ENCODE measurements around the gene ZDHHC24.

The ZDHHC24 gene

DNA sequence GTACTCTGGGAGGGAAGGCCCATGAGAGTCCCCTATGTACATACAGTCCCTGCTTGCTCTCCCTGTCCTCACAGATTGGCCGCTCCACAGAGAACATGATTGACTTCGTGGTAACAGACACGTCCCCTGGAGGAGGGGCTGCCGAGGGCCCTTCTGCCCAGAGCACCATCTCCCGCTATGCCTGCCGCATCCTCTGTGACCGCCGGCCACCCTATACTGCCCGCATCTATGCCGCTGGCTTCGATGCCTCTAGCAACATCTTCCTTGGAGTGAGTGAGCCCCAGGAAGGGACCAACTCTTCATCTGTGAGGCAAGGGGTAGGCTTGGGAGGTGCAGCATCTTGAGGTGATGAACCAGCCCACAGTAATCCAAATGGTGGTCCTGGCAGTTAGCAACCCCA lies 72.7 kb downstream of the ZDHHC24 start:
- no peaks in the 10 kb centered on the region for H4K20me1 ChIP-seq (ENCODE audit: insufficient read depth, low read length)
- no peak overlapping the region for H3K4me2 ChIP-seq (ENCODE audit: low read length)
- no peaks in the 10 kb centered on the region for H3K9me2 ChIP-seq (ENCODE audit: low read depth, low read length)
- no peaks in the 10 kb centered on the region for H3K27me3 ChIP-seq (ENCODE audit: insufficient read depth, low read length)
- no peaks in the 10 kb centered on the region for H3F3A ChIP-seq (ENCODE audit: insufficient read depth, low read length)
- no peaks in the 10 kb centered on the region for H3K4me1 ChIP-seq (ENCODE audit: insufficient read depth, low read length, severe bottlenecking)
- no peaks in the 10 kb centered on the region for H3K9me3 ChIP-seq (ENCODE audit: low read length)
- H3K9ac ChIP-seq (ENCODE audit: low read length): no peak overlapping the region
- no peak overlapping the region for H3K4me3 ChIP-seq (ENCODE audit: low read depth, low read length, poor library complexity, severe bottlenecking)
- H3K79me2 ChIP-seq (ENCODE audit: insufficient read depth, low read length): no peaks in the 10 kb centered on the region
- no peak for TF ChIP-seq EZH2 (IDR thresholded peaks at IDR 0.05; ENCODE audit: borderline replicate concordance, low read length)
- TF ChIP-seq, protein P1, sequence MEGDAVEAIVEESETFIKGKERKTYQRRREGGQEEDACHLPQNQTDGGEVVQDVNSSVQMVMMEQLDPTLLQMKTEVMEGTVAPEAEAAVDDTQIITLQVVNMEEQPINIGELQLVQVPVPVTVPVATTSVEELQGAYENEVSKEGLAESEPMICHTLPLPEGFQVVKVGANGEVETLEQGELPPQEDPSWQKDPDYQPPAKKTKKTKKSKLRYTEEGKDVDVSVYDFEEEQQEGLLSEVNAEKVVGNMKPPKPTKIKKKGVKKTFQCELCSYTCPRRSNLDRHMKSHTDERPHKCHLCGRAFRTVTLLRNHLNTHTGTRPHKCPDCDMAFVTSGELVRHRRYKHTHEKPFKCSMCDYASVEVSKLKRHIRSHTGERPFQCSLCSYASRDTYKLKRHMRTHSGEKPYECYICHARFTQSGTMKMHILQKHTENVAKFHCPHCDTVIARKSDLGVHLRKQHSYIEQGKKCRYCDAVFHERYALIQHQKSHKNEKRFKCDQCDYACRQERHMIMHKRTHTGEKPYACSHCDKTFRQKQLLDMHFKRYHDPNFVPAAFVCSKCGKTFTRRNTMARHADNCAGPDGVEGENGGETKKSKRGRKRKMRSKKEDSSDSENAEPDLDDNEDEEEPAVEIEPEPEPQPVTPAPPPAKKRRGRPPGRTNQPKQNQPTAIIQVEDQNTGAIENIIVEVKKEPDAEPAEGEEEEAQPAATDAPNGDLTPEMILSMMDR (IDR thresholded peaks at IDR 0.05; ENCODE audit: low read length): no peak
- H3K27ac ChIP-seq (ENCODE audit: low read depth, low read length, poor library complexity, severe bottlenecking): no peak overlapping the region
- H3K36me3 ChIP-seq (ENCODE audit: insufficient read depth, low read length): no peaks in the 10 kb centered on the region
- H2AFZ ChIP-seq (ENCODE audit: low read length): no peak overlapping the region

DNA sequence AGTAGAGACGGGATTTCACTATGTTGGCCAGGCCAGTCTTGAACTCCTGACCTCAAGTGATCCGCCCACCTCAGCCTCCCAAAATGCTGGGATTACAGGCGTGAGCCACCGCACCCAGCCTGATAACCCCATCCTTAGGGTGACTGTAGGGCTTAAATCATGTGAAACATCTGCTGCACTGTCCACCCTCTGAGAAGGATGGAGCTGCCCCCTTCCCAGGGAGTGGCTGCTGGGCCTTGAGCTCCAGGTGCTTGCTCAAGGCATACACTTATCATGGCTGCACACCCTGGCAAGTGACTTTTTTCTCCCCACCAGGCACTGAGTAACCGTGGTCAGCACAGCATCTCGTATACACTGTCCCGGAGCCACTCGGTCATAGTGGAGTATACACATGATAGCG lies 73.8 kb downstream of the ZDHHC24 start:
- H2AFZ ChIP-seq (ENCODE audit: low read length): no peak overlapping the region
- no peaks in the 10 kb centered on the region for H3F3A ChIP-seq (ENCODE audit: insufficient read depth, low read length)
- H4K20me1 ChIP-seq (ENCODE audit: insufficient read depth, low read length): no peaks in the 10 kb centered on the region
- H3K4me1 ChIP-seq (ENCODE audit: insufficient read depth, low read length, severe bottlenecking): peaks cover 7% of the 10 kb centered on the region
- TF ChIP-seq, protein P1 (IDR thresholded peaks at IDR 0.05; ENCODE audit: low read length): no peak
- TF ChIP-seq EZH2 (IDR thresholded peaks at IDR 0.05; ENCODE audit: borderline replicate concordance, low read length): no peak
- H3K4me2 ChIP-seq (ENCODE audit: low read length): no peak overlapping the region
- H3K27ac ChIP-seq (ENCODE audit: low read depth, low read length, poor library complexity, severe bottlenecking): no peak overlapping the region
- H3K79me2 ChIP-seq (ENCODE audit: insufficient read depth, low read length): no peaks in the 10 kb centered on the region
- H3K9ac ChIP-seq (ENCODE audit: low read length): no peak overlapping the region
- H3K9me2 ChIP-seq (ENCODE audit: low read depth, low read length): no peaks in the 10 kb centered on the region
- no peaks in the 10 kb centered on the region for H3K27me3 ChIP-seq (ENCODE audit: insufficient read depth, low read length)
- H3K36me3 ChIP-seq (ENCODE audit: insufficient read depth, low read length): no peaks in the 10 kb centered on the region
- H3K9me3 ChIP-seq (ENCODE audit: low read length): no peaks in the 10 kb centered on the region
- H3K4me3 ChIP-seq (ENCODE audit: low read depth, low read length, poor library complexity, severe bottlenecking): no peak overlapping the region

DNA sequence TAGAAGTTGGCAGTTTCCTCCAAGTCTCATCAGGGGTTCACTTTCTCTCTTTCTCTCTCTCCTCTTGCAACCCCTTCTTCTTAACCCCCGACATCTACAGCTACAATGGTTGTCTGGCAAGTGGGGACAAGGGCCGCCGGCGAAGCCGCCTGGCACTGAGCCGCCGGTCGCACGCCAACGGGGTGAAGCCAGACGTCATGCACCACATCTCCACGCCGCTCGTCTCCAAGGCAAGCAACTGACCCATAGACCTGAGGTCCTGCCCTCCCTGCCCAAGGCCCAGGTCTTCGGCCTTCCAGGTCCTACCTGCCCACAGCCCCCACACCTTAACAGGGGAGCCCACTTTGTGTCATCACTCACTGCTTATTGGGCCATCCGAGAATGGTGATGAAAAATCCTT lies 74.7 kb downstream of the ZDHHC24 start:
- no peaks in the 10 kb centered on the region for H3K9me2 ChIP-seq (ENCODE audit: low read depth, low read length)
- no peak overlapping the region for H3K9ac ChIP-seq (ENCODE audit: low read length)
- no peaks in the 10 kb centered on the region for H3F3A ChIP-seq (ENCODE audit: insufficient read depth, low read length)
- no peaks in the 10 kb centered on the region for H4K20me1 ChIP-seq (ENCODE audit: insufficient read depth, low read length)
- H2AFZ ChIP-seq (ENCODE audit: low read length): no peak overlapping the region
- no peaks in the 10 kb centered on the region for H3K27me3 ChIP-seq (ENCODE audit: insufficient read depth, low read length)
- H3K9me3 ChIP-seq (ENCODE audit: low read length): no peaks in the 10 kb centered on the region
- TF ChIP-seq, protein P1 (IDR thresholded peaks at IDR 0.05; ENCODE audit: low read length): no peak
- TF ChIP-seq EZH2 (IDR thresholded peaks at IDR 0.05; ENCODE audit: borderline replicate concordance, low read length): no peak
- H3K4me1 ChIP-seq (ENCODE audit: insufficient read depth, low read length, severe bottlenecking): peaks cover 11% of the 10 kb centered on the region
- H3K36me3 ChIP-seq (ENCODE audit: insufficient read depth, low read length): no peaks in the 10 kb centered on the region
- H3K4me2 ChIP-seq (ENCODE audit: low read length): no peak overlapping the region
- no peak overlapping the region for H3K27ac ChIP-seq (ENCODE audit: low read depth, low read length, poor library complexity, severe bottlenecking)
- H3K79me2 ChIP-seq (ENCODE audit: insufficient read depth, low read length): no peaks in the 10 kb centered on the region
- no peak overlapping the region for H3K4me3 ChIP-seq (ENCODE audit: low read depth, low read length, poor library complexity, severe bottlenecking)
